ENCODE measurements around the gene RHOXF1. TPM values are rescaled to one million over a fixed set of nuclear protein-coding genes. Genes with fewer than 3 reads are reported as not detected.
"Not testable (repeated sequence)": the region's sequence is repeated elsewhere in the genome, so short reads cannot be mapped to it uniquely, and the experiment has no call there.

The RHOXF1 gene
- total RNA-seq, 1 donor from 2014 or later = not detected

DNA sequence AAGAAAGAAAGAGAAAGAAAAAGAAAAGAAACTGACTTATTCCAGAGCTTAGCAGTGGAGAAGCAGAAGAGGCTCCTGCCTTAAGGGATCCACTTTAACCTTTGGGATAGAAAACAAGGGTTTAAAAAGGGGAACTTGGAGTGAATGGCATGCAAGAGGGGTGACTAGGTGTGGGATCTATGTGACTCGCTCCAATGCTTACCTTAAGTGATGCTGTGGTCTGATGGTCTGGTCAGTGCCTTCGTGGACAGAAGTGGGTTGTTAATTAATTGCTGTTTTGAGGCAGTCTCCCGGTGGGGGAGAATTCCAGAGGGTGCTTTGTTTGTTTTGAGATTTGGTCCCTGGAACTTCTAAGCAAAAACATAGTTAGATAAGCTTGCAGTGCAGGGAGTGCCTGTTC, 21.1 kb upstream of the RHOXF1 start:
- Mint-ChIP-seq H3K27ac (ENCODE audit: unreplicated experiment) (no peak overlapping the region), H3K9me3 (ENCODE audit: unreplicated experiment) (no peaks in the 10 kb centered on the region)
- no peak for FAIRE-seq

DNA sequence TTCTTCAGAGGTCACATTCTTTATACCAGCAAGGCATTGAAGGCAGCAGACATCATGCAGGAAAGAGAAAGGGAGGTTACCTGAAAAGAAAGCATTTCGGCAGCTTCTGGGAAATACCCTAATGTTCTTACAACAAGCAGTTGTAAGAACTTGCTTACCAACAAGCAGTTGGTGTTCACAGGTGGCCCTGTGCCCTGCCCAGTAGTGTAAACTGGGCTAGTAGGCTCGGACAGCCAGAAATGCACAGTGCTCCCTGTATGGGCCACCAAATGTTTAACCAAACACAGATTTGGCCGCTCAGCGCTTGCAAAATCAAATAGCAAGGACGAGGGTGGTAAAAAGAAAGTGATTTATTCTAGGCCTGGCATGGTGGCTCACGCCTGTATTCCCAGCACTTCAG, 20.4 kb upstream of the RHOXF1 start:
- H3K36me3 Mint-ChIP-seq (ENCODE audit: low read depth, unreplicated experiment) = no peaks in the 10 kb centered on the region
- TF ChIP-seq, protein P1, sequence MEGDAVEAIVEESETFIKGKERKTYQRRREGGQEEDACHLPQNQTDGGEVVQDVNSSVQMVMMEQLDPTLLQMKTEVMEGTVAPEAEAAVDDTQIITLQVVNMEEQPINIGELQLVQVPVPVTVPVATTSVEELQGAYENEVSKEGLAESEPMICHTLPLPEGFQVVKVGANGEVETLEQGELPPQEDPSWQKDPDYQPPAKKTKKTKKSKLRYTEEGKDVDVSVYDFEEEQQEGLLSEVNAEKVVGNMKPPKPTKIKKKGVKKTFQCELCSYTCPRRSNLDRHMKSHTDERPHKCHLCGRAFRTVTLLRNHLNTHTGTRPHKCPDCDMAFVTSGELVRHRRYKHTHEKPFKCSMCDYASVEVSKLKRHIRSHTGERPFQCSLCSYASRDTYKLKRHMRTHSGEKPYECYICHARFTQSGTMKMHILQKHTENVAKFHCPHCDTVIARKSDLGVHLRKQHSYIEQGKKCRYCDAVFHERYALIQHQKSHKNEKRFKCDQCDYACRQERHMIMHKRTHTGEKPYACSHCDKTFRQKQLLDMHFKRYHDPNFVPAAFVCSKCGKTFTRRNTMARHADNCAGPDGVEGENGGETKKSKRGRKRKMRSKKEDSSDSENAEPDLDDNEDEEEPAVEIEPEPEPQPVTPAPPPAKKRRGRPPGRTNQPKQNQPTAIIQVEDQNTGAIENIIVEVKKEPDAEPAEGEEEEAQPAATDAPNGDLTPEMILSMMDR (IDR thresholded peaks at IDR 0.05; ENCODE audit: insufficient read depth, low read depth, low read length) = no peak
- TF ChIP-seq EZH2 (IDR thresholded peaks at IDR 0.05; ENCODE audit: insufficient read depth, low read length) = no peak
- no peak for FAIRE-seq

More for the DNA sequence above, 21.1 kb upstream of the RHOXF1 start:
- no peak for TF ChIP-seq EZH2 (IDR thresholded peaks at IDR 0.05; ENCODE audit: insufficient read depth, low read length)
- TF ChIP-seq, protein P1 (IDR thresholded peaks at IDR 0.05; ENCODE audit: insufficient read depth, low read depth, low read length) = no peak
- Histone ChIP-seq H3K4me2 (ENCODE audit: low read length) (no peak overlapping the region), H4K20me1 (ENCODE audit: insufficient read depth, low read length) (no peaks in the 10 kb centered on the region), H3K9me3 (ENCODE audit: insufficient read depth, low read depth, low read length) (no peaks in the 10 kb centered on the region), H3K36me3 (ENCODE audit: insufficient read depth, low read length) (no peaks in the 10 kb centered on the region), H2AFZ (ENCODE audit: low read depth, low read length) (no peak overlapping the region), H3K27ac (ENCODE audit: low read depth, low read length) (no peak overlapping the region), H3K9ac (ENCODE audit: low read length) (no peak overlapping the region), H3K4me3 (ENCODE audit: insufficient read depth, low read depth, low read length) (no peak overlapping the region), H3K4me1 (ENCODE audit: insufficient read depth, low read length) (no peaks in the 10 kb centered on the region), H3K79me2 (ENCODE audit: insufficient read depth, low read length) (no peaks in the 10 kb centered on the region), H3K27me3 (ENCODE audit: insufficient read depth, low read length) (no peaks in the 10 kb centered on the region)
- no peaks in the 10 kb centered on the region for H3K36me3 Mint-ChIP-seq (ENCODE audit: low read depth, unreplicated experiment)
- H3K4me3 Mint-ChIP-seq (ENCODE audit: unreplicated experiment) = no peak overlapping the region
- DNase-seq (ENCODE audit: low read depth) = no peak
- no peaks in the 10 kb centered on the region for H3K27me3 Mint-ChIP-seq (ENCODE audit: low read depth, unreplicated experiment)
- no peaks in the 10 kb centered on the region for H3K4me1 Mint-ChIP-seq (ENCODE audit: low read depth, unreplicated experiment)

DNA sequence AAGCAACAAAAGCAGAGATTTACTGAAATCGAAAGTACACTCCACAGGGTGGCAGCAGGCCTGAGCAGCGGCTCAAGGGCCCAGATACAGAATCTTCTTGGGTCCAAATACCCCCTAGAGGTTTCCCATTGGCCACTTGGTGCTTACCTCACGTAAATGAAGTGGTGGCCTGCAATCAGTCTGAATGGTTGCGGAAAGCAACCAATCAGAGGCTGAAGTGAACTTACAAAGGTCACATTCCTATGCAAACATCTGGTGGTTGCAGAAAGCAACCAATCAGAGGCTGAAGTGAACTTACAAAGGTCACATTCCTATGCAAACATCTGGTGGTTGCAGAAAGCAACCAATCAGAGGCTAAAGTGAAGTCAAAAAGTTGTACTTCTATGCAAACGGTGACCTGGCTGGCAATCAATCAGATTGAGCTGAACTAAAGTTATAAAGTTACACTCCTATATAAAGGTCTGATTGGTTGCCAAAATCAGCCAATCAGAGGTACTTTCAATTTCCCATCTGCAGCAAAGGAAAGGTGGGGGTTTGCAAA, 12.7 kb upstream of the RHOXF1 start:
- H3K36me3 ChIP-seq (ENCODE audit: insufficient read depth, low read length); H3K4me1 Mint-ChIP-seq (ENCODE audit: low read depth, unreplicated experiment); H3K36me3 Mint-ChIP-seq (ENCODE audit: low read depth, unreplicated experiment); H3K4me1 ChIP-seq (ENCODE audit: insufficient read depth, low read length); H3K4me3 Mint-ChIP-seq (ENCODE audit: unreplicated experiment); H3K4me3 ChIP-seq (ENCODE audit: insufficient read depth, low read depth, low read length); H3K27ac ChIP-seq (ENCODE audit: low read depth, low read length); H2AFZ ChIP-seq (ENCODE audit: low read depth, low read length); DNase-seq (ENCODE audit: low read depth); H4K20me1 ChIP-seq (ENCODE audit: insufficient read depth, low read length); H3K27me3 ChIP-seq (ENCODE audit: insufficient read depth, low read length); H3K4me2 ChIP-seq (ENCODE audit: low read length); H3K27me3 Mint-ChIP-seq (ENCODE audit: low read depth, unreplicated experiment); H3K9ac ChIP-seq (ENCODE audit: low read length); H3K27ac Mint-ChIP-seq (ENCODE audit: unreplicated experiment); H3K9me3 ChIP-seq (ENCODE audit: insufficient read depth, low read depth, low read length); H3K9me3 Mint-ChIP-seq (ENCODE audit: unreplicated experiment); FAIRE-seq; H3K79me2 ChIP-seq (ENCODE audit: insufficient read depth, low read length): not testable (repeated sequence)

More for the DNA sequence above, 20.4 kb upstream of the RHOXF1 start:
- Histone ChIP-seq H2AFZ (ENCODE audit: low read depth, low read length) (no peak overlapping the region), H4K20me1 (ENCODE audit: insufficient read depth, low read length) (no peaks in the 10 kb centered on the region), H3K36me3 (ENCODE audit: insufficient read depth, low read length) (no peaks in the 10 kb centered on the region), H3K27ac (ENCODE audit: low read depth, low read length) (no peak overlapping the region), H3K4me2 (ENCODE audit: low read length) (no peak overlapping the region), H3K79me2 (ENCODE audit: insufficient read depth, low read length) (no peaks in the 10 kb centered on the region), H3K27me3 (ENCODE audit: insufficient read depth, low read length) (no peaks in the 10 kb centered on the region), H3K4me1 (ENCODE audit: insufficient read depth, low read length) (no peaks in the 10 kb centered on the region), H3K9me3 (ENCODE audit: insufficient read depth, low read depth, low read length) (no peaks in the 10 kb centered on the region), H3K9ac (ENCODE audit: low read length) (no peak overlapping the region), H3K4me3 (ENCODE audit: insufficient read depth, low read depth, low read length) (no peak overlapping the region)
- H3K9me3 Mint-ChIP-seq (ENCODE audit: unreplicated experiment) = no peaks in the 10 kb centered on the region
- no peak overlapping the region for H3K4me3 Mint-ChIP-seq (ENCODE audit: unreplicated experiment)
- H3K27ac Mint-ChIP-seq (ENCODE audit: unreplicated experiment) = no peak overlapping the region
- H3K27me3 Mint-ChIP-seq (ENCODE audit: low read depth, unreplicated experiment) = no peaks in the 10 kb centered on the region
- no peak for DNase-seq (ENCODE audit: low read depth)
- H3K4me1 Mint-ChIP-seq (ENCODE audit: low read depth, unreplicated experiment) = no peaks in the 10 kb centered on the region
